GM19099 (cell line): Measurements from ENCODE around the gene NLN.

Experiments used
- POLR2A ChIP-seq: IDR thresholded peaks from 3 replicates; pipeline ENCODE4 v1.6.1; 2011; ENCODE audit warnings: low read depth; ENCODE audit not compliant: insufficient read length; ENCODE audit errors: extremely low read depth

Gene NLN

DNA sequence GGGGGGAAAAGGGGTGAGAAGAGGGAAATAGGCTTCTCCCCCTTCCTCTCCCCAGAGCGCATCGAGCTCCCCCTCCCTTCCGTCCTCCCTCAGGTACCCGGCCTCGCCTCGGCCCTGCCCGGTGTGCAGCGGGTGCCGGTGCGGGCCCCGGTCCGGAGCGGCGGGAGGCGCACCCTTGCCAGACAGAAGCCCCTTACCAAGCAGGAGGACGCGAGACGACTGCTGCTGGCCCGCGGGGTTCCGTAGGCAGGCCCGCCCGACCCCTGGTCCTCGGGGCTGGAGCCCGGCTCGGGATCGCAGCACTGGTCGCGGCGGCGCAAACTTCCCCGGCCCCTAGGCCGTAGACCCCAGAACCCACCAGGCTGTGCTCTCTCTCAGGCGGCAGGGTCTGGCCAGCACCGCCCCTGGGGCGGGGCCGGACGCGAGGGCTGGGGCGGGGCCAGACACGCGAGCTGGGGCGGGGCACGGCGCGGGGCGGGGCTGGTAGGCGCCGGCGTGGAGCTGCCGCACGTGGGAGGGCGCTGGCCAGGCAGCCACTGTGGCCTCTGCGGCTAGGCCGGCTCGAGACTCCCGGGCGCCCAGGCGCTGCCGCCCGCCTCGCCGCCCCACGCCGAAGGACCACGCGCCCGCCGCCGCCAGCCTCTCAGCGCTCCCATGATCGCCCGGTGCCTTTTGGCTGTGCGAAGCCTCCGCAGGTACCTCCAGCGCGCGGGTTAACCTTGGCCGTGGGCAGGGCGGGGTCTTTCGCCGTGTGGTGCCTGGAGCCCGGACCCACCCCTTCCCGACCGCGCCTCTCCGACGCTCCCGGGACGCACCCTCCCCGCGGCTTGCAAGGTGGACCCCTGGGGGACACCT lies at the start of gene NLN, which contains the start of gene SGTB:
Gene NLN, plus strand, starts transcription at position 486 of the 855 bp plus-strand sequence. Its CDS starts 169 bp downstream, at position 655.
Gene SGTB, minus strand, starts transcription at position 390 of the 855 bp plus-strand sequence. CDS start 1,302 bp downstream, outside the sequence.
- peak; percentile 73 for TF ChIP-seq POLR2A

- no peak for TF ChIP-seq POLR2A
These were observed 49.2 kb upstream of the NLN start for GRCh38 chr5:65672796-65673195.

- no peak for TF ChIP-seq POLR2A
These were observed 47.3 kb upstream of the NLN start for GRCh38 chr5:65674749-65675148.

- TF ChIP-seq POLR2A: no peak
These were observed 39.9 kb upstream of the NLN start for GRCh38 chr5:65682148-65682547.

- no peak for TF ChIP-seq POLR2A
These were observed 28.9 kb upstream of the NLN start for GRCh38 chr5:65693121-65693520.

- no peak for TF ChIP-seq POLR2A
These were observed 26.7 kb upstream of the NLN start for GRCh38 chr5:65695162-65695755.

DNA sequence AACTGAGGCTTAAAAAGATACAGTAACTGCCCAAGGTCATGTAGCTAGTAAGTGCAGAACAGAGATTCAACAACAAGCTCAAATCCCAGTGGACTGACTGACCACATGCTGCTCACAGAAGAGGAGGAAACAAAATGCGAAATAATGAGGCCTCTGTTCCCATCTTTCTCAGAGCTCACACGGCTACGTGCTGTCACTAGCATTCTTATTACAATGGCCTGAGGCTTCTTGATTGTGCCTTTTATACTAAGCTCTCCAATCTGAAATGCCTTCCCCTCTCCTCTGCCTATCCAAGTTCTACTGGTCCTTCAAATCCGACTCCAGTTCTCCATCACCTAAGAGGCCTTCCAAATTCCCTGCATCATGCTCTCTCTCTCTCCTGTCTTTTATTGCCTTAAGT lies 26.1 kb upstream of the NLN start:
- no peak for TF ChIP-seq POLR2A

DNA sequence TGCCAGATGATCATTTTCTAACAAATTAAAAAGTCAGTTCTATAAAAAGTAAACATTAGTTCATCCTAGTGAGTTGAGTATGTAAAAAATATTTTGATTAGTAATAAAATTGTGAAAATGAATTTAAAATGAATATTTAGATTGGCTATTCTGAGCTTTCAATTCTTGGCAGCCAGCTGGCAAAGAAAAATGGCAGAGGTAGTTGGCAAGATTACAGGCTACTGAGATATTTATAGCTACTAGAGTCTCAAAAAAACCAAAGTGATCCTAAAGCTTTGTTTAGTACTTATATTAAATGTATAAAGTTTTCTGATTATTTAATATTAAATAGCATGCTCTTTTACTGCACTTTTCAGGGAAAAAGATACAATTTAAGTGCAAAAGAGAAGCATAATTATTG lies 25.1 kb upstream of the NLN start:
- TF ChIP-seq POLR2A: no peak

- no peak for TF ChIP-seq POLR2A
These were observed 22.7 kb upstream of the NLN start for GRCh38 chr5:65699338-65699737.

GRCh38 chr5:65702036-65702435 lies 20.0 kb upstream of the NLN start:
- TF ChIP-seq POLR2A: no peak

DNA sequence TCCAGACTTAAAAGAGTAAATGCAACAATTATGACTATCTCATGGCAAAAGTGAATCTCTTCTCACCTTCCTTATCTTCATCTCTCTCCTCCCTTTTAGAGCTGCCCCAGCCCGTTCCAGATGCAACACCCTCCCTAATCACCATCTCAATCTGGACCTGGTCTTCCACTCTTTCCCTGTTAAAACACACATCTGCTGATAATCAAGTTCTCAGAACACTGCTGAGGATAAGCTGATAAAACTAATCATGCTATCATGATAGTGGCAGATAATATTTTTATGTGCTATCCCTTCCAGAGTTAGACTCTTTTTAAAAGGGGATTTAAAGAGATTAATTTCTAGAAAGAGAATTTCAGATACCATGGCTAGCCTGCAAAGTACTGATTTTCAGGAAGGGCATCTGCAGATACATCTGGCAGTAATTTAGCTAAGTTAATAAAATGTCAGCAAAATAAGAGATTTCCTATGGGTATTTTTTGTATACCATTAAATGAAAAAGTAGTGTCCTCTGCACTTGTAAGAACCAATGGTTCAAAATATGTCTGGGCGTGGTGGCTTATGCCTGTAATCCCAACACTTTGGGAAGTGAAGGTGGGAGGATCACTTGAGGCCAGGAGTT lies 17.3 kb upstream of the NLN start:
- TF ChIP-seq POLR2A: no peak

- TF ChIP-seq POLR2A: no peak
These were observed 14.3 kb upstream of the NLN start for GRCh38 chr5:65707663-65708062.

- TF ChIP-seq POLR2A: no peak
These were observed 13.9 kb upstream of the NLN start for GRCh38 chr5:65708145-65708544.

- TF ChIP-seq POLR2A: no peak
These were observed 3.3 kb upstream of the NLN start for GRCh38 chr5:65718576-65719310.
